Smooth muscle cell (in vitro differentiated cells): ENCODE measurements around the gene FOXK2. TPM values are rescaled to one million over a fixed set of nuclear protein-coding genes. Genes with fewer than 3 reads are reported as not detected.

Source experiments
- DNase-seq: peaks from one replicate; lab custom pipeline; 2025; ENCODE audit not compliant: unreplicated experiment; lab: John Stamatoyannopoulos, UW
- H2AFZ ChIP-seq: fragments of 200-600 bp; sonication (generic); 2 replicates; pipeline ENCODE4 v1.6.0; 2016; ENCODE audit warnings: antibody characterized with exemption, low read depth, mild to moderate bottlenecking
- H3F3A ChIP-seq: fragments of 200-600 bp; sonication (generic); 2 replicates; pipeline ENCODE4 v1.6.0; 2017; ENCODE audit warnings: antibody characterized with exemption, low read depth
- H3K27ac ChIP-seq: fragments of 200-600 bp; sonication (generic); 2 replicates; pipeline ENCODE4 v1.5.1; 2016; ENCODE audit warnings: low read depth, mild to moderate bottlenecking
- H3K27me3 ChIP-seq: fragments of 200-600 bp; sonication (generic); 2 replicates; pipeline ENCODE4 v1.6.1; 2016; ENCODE audit warnings: low read depth, mild to moderate bottlenecking
- H3K36me3 ChIP-seq: fragments of 200-600 bp; sonication (generic); 2 replicates; pipeline ENCODE4 v1.5.1; 2016; ENCODE audit warnings: low read depth
- H3K4me1 ChIP-seq: fragments of 200-600 bp; sonication (generic); 2 replicates; pipeline ENCODE4 v1.5.1; 2016; ENCODE audit warnings: low read depth
- H3K4me2 ChIP-seq: fragments of 200-600 bp; sonication (generic); 2 replicates; pipeline ENCODE4 v1.6.0; 2016; ENCODE audit warnings: mild to moderate bottlenecking
- H3K4me3 ChIP-seq: fragments of 200-600 bp; sonication (generic); 2 replicates; pipeline ENCODE4 v1.5.1; 2016; ENCODE audit warnings: mild to moderate bottlenecking
- H3K79me2 ChIP-seq: fragments of 200-600 bp; sonication (generic); 2 replicates; pipeline ENCODE4 v1.6.0; 2016; ENCODE audit warnings: low read depth, mild to moderate bottlenecking
- H3K9ac ChIP-seq: fragments of 200-600 bp; sonication (generic); 2 replicates; pipeline ENCODE4 v1.6.0; 2016; ENCODE audit warnings: low read depth
- H3K9me3 ChIP-seq: fragments of 200-600 bp; sonication (generic); replicated peaks from 2 replicates; pipeline ENCODE4 v1.5.1; 2016; ENCODE audit warnings: low read depth
- H4K20me1 ChIP-seq: fragments of 200-600 bp; sonication (generic); 2 replicates; pipeline ENCODE4 v1.6.0; 2016; ENCODE audit warnings: low read depth
- CTCF ChIP-seq: fragments of 200-600 bp; sonication (generic); IDR thresholded peaks from 2 replicates; pipeline ENCODE4 v1.5.1; 2017; ENCODE audit warnings: borderline replicate concordance, mild to moderate bottlenecking, antibody characterized with exemption; ENCODE audit not compliant: insufficient read depth, poor library complexity, severe bottlenecking
- WGBS: methylation state at CpG from one replicate; pipeline ENCODE4 v1.1.7; 2016; ENCODE audit warnings: low lambda C conversion rate; 5-methylcytosine and 5-hydroxymethylcytosine counted together
- polyA plus RNA-seq: library from polyadenylated mRNA; unstranded; fragments of >200 nt; fragmentation: Nextera tagmentation; extraction: Ambion mirVana; gene quantifications from 2 replicates; pipeline ENCODE4 v1.2.1, GENCODE V29; 2016
- total RNA-seq: library from RNA; depleted of rRNA; stranded (reverse); fragments of >200 nt; gene quantifications from 2 replicates; pipeline ENCODE4 v1.2.3, GENCODE V29; 2014

FOXK2 gene
- total and polyA plus RNA-seq, 2 experiments from 2014 or later: 25.9 to 27.1 TPM

- no peak for DNase-seq
- H3K4me1 ChIP-seq: peaks cover 7% of the 10 kb centered on the region
- no peak overlapping the region for H3K4me2 ChIP-seq
- TF ChIP-seq CTCF: no peak
- H3K36me3 ChIP-seq: peaks cover 5% of the 10 kb centered on the region
- peaks cover 14% of the 10 kb centered on the region for H3F3A ChIP-seq
- WGBS: 96% methylated on average over 33 of the region's 33 CpGs
- H3K9me3 ChIP-seq: no peaks in the 10 kb centered on the region
- H3K4me3 ChIP-seq: no peak overlapping the region
- H3K27me3 ChIP-seq: no peaks in the 10 kb centered on the region
- H3K27ac ChIP-seq: no peak overlapping the region
- H3K9ac ChIP-seq: no peak overlapping the region
- peaks cover 5% of the 10 kb centered on the region for H3K79me2 ChIP-seq
- H4K20me1 ChIP-seq: peaks cover 24% of the 10 kb centered on the region
- no peak overlapping the region for H2AFZ ChIP-seq
Measured at GRCh38 chr17:82596837-82597672, 77.5 kb downstream of the FOXK2 start.

- DNase-seq: no peak
- Histone ChIP-seq H3K27ac (no peak overlapping the region), H3K9me3 (no peaks in the 10 kb centered on the region), H3K9ac (no peak overlapping the region), H3K4me1 (peaks cover 3% of the 10 kb centered on the region), H3K4me2 (no peak overlapping the region), H3K36me3 (peaks cover 5% of the 10 kb centered on the region), H4K20me1 (peaks cover 24% of the 10 kb centered on the region), H3K79me2 (peaks cover 5% of the 10 kb centered on the region), H3K4me3 (no peak overlapping the region), H3F3A (peaks cover 9% of the 10 kb centered on the region), H2AFZ (no peak overlapping the region), H3K27me3 (no peaks in the 10 kb centered on the region)
- 93% methylated on average over 23 of the region's 23 CpGs for WGBS
- no peak for TF ChIP-seq CTCF
Measured at GRCh38 chr17:82598256-82599119, 79.0 kb downstream of the FOXK2 start.

GRCh38 chr17:82599674-82600661, 80.4 kb downstream of the FOXK2 start:
- Histone ChIP-seq H3K4me2 (no peak overlapping the region), H3K9ac (no peak overlapping the region), H3K4me1 (no peaks in the 10 kb centered on the region), H3K36me3 (peaks cover 5% of the 10 kb centered on the region), H3K27ac (no peak overlapping the region), H3K4me3 (no peak overlapping the region), H3K79me2 (peaks cover 3% of the 10 kb centered on the region), H2AFZ (no peak overlapping the region), H4K20me1 (peaks cover 24% of the 10 kb centered on the region), H3F3A (peaks cover 6% of the 10 kb centered on the region), H3K27me3 (no peaks in the 10 kb centered on the region), H3K9me3 (no peaks in the 10 kb centered on the region)
- WGBS: 95% methylated on average over 26 of the region's 26 CpGs
- DNase-seq: no peak
- TF ChIP-seq CTCF: no peak
